Erythroblast (primary cell): ENCODE data around the gene C15orf62.

ENCODE experiments used
- GATA1 ChIP-seq: IDR thresholded peaks from 2 replicates; pipeline ENCODE4 v1.6.1; 2011; ENCODE audit warnings: low read depth, mild to moderate bottlenecking, control low read depth, low read length, moderate library complexity
- POLR2A ChIP-seq: IDR thresholded peaks from 2 replicates; pipeline ENCODE4 v1.6.1; 2011; ENCODE audit warnings: mild to moderate bottlenecking, low read length

DNA sequence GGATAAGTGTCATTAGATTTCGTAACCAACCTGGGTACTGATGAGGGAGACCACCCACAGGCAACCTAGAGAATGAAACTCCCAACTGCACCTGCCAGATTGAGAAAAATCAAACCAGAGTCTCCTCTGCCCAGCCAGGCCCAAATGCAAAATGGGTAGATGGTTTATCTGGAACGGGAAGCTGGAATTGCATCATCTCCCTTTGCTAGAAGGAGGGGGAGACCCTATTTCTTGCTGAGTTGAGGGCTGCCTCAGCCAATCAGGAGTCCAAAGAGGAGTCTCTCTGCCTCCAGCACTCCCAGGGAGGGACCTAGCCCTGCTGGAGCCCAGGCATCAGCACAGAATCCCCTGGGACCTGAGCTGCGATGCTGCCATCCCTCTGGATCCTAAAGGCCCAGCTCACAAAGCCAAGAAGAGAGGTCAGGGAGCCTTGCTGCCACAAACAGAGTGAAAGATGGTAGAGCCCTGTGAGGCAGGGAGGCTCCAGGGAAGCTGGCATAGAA, 22.8 kb upstream of the C15orf62 start:
- no peak for TF ChIP-seq POLR2A
- no peak for TF ChIP-seq GATA1
